ENCODE results near the gene PRUNE1.

DNA sequence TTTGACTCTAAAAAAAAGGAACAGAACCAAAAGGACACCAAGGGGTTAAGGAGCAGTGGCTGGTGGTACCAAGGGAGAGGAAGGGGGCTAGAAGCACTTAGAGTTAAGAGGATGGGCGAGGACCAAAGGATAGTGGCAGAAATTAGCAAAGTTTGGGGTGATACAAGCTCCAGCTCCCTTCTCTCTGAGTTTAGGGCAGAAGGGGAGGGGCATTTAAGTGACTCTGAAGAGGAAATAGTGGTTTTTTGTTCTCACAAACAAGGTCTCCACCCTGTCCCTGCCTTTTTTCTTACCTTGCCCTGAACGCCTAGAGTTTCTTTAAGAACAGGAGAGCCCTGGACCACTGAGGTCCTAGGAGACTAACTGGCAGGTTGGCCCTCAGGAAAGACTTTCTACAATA lies 47.9 kb downstream of the PRUNE1 start:
- no peak for TF ChIP-seq POLR2A (IDR thresholded peaks at IDR 0.05)
- TF ChIP-seq, protein P1, sequence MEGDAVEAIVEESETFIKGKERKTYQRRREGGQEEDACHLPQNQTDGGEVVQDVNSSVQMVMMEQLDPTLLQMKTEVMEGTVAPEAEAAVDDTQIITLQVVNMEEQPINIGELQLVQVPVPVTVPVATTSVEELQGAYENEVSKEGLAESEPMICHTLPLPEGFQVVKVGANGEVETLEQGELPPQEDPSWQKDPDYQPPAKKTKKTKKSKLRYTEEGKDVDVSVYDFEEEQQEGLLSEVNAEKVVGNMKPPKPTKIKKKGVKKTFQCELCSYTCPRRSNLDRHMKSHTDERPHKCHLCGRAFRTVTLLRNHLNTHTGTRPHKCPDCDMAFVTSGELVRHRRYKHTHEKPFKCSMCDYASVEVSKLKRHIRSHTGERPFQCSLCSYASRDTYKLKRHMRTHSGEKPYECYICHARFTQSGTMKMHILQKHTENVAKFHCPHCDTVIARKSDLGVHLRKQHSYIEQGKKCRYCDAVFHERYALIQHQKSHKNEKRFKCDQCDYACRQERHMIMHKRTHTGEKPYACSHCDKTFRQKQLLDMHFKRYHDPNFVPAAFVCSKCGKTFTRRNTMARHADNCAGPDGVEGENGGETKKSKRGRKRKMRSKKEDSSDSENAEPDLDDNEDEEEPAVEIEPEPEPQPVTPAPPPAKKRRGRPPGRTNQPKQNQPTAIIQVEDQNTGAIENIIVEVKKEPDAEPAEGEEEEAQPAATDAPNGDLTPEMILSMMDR (IDR thresholded peaks at IDR 0.05): no peak

Measured in thyroid gland (tissue), 4 donors.